B cell (primary cell): Measurements from ENCODE around the gene CFTR.

ENCODE experiments used
- CTCF ChIP-seq: fragments of 200-600 bp; IDR thresholded peaks from one replicate; pipeline ENCODE4 v1.8.0; 2022; ENCODE audit warnings: antibody characterized with exemption, mild to moderate bottlenecking
- EZH2 ChIP-seq: IDR thresholded peaks from 2 replicates; pipeline ENCODE4 v1.6.1; 2012; ENCODE audit warnings: borderline replicate concordance, low read depth, mild to moderate bottlenecking, moderate library complexity, low read length; ENCODE audit not compliant: insufficient read depth, poor library complexity, severe bottlenecking

GRCh38 chr7:117502331-117502730 is 22.5 kb downstream of the CFTR start:
- TF ChIP-seq CTCF (no peak), EZH2 (no peak)
